ENCODE measurements around the gene PARD3B.

The PARD3B gene

GRCh38 chr2:204754898-204755297, 209.6 kb downstream of the PARD3B start:
- ChIA-PET POLR2A (no interaction called here), CTCF (interaction anchor here (0.7 kb wide), 1 partner anchor 98 kb away, joined by 3 read pairs; no protein-coding TSS in a partner anchor)
- TF ChIP-seq SUZ12 (IDR thresholded peaks at IDR 0.05), result no peak
- no peak for TF ChIP-seq LEF1 (IDR thresholded peaks at IDR 0.05; ENCODE audit: borderline replicate concordance)
- no peak for TF ChIP-seq FOXM1 (IDR thresholded peaks at IDR 0.05; ENCODE audit: borderline replicate concordance)
- TF ChIP-seq NFRKB (IDR thresholded peaks at IDR 0.05), result no peak
- no peak for TF ChIP-seq L3MBTL2 (conservative IDR thresholded peaks at IDR 0.05)
- no peak for TF ChIP-seq CTBP1 (IDR thresholded peaks at IDR 0.05; ENCODE audit: borderline replicate concordance)
- TF ChIP-seq ELF4 (IDR thresholded peaks at IDR 0.05), result no peak
- TF ChIP-seq FOXA1 (IDR thresholded peaks at IDR 0.05), result no peak
- no peak for TF ChIP-seq FOXK2 (IDR thresholded peaks at IDR 0.05)
- TF ChIP-seq HDGF (IDR thresholded peaks at IDR 0.05; ENCODE audit: borderline replicate concordance), result no peak
- no peak for TF ChIP-seq SP1 (IDR thresholded peaks at IDR 0.05)
- no peak for TF ChIP-seq BHLHE40 (IDR thresholded peaks at IDR 0.05; ENCODE audit: borderline replicate concordance)
- no peak for TF ChIP-seq ZNF384 (IDR thresholded peaks at IDR 0.05)
- TF ChIP-seq, protein P1, sequence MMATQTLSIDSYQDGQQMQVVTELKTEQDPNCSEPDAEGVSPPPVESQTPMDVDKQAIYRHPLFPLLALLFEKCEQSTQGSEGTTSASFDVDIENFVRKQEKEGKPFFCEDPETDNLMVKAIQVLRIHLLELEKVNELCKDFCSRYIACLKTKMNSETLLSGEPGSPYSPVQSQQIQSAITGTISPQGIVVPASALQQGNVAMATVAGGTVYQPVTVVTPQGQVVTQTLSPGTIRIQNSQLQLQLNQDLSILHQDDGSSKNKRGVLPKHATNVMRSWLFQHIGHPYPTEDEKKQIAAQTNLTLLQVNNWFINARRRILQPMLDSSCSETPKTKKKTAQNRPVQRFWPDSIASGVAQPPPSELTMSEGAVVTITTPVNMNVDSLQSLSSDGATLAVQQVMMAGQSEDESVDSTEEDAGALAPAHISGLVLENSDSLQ (IDR thresholded peaks at IDR 0.05), result no peak
- TF ChIP-seq ARNT (IDR thresholded peaks at IDR 0.05), result no peak
- TF ChIP-seq TARDBP (IDR thresholded peaks at IDR 0.05), result no peak
- no peak for DNase-seq (ENCODE audit: extremely low spot score)

- ChIA-PET CTCF (no interaction called here), POLR2A (no interaction called here)
- no peak for DNase-seq (ENCODE audit: extremely low spot score)
- TF ChIP-seq L3MBTL2 (conservative IDR thresholded peaks at IDR 0.05) (no peak), FOXM1 (IDR thresholded peaks at IDR 0.05; ENCODE audit: borderline replicate concordance) (no peak), LEF1 (IDR thresholded peaks at IDR 0.05; ENCODE audit: borderline replicate concordance) (no peak), SP1 (IDR thresholded peaks at IDR 0.05) (no peak)
- TF ChIP-seq, protein P1 (IDR thresholded peaks at IDR 0.05), result no peak
Measured at GRCh38 chr2:204763974-204764703, 218.9 kb downstream of the PARD3B start.

GRCh38 chr2:204770735-204771134, 225.5 kb downstream of the PARD3B start:
- POLR2A ChIA-PET, result no interaction called here

DNA sequence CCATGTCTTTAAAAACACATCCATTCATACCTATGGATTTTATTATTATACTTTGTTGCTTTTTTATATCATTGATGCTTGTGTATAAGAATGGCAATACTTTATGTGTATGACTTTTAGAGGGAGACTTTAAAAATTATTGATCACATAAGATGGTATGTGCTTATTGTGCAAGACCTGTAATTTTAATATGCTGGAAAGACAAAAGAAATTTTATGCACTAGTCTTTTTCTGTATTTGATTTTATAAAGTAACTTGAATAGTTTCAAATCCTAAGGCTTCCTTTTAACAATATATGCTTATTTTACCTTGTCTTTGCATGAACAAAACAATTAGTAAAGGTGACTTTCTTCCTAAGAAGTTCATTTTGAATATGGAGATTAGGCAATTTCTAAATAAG, 226.4 kb downstream of the PARD3B start:
- POLR2A ChIA-PET, result no interaction called here
- TF ChIP-seq, protein P1 (IDR thresholded peaks at IDR 0.05), result no peak
- no peak for TF ChIP-seq LEF1 (IDR thresholded peaks at IDR 0.05; ENCODE audit: borderline replicate concordance)
- TF ChIP-seq ARNT (IDR thresholded peaks at IDR 0.05), result no peak
- no peak for TF ChIP-seq NFRKB (IDR thresholded peaks at IDR 0.05)
- no peak for TF ChIP-seq ELF4 (IDR thresholded peaks at IDR 0.05)
- TF ChIP-seq ZNF384 (IDR thresholded peaks at IDR 0.05), result no peak
- TF ChIP-seq SP1 (IDR thresholded peaks at IDR 0.05), result no peak
- TF ChIP-seq HDGF (IDR thresholded peaks at IDR 0.05; ENCODE audit: borderline replicate concordance), result no peak
- no peak for TF ChIP-seq FOXM1 (IDR thresholded peaks at IDR 0.05; ENCODE audit: borderline replicate concordance)
- DNase-seq (ENCODE audit: extremely low spot score), result no peak
- CTCF ChIA-PET, result no interaction called here

More at GRCh38 chr2:204770735-204771134, 225.5 kb downstream of the PARD3B start:
- DNase-seq (ENCODE audit: extremely low spot score), result no peak
- CTCF ChIA-PET, result no interaction called here
- TF ChIP-seq FOXK2 (IDR thresholded peaks at IDR 0.05), result no peak

- CTCF ChIA-PET, result no interaction called here
- no peak for DNase-seq (ENCODE audit: extremely low spot score)
- TF ChIP-seq ARNT (IDR thresholded peaks at IDR 0.05), result no peak
- no peak for TF ChIP-seq ZNF384 (IDR thresholded peaks at IDR 0.05)
- TF ChIP-seq NFRKB (IDR thresholded peaks at IDR 0.05), result no peak
- no peak for TF ChIP-seq LEF1 (IDR thresholded peaks at IDR 0.05; ENCODE audit: borderline replicate concordance)
- no peak for TF ChIP-seq FOXA1 (IDR thresholded peaks at IDR 0.05)
- TF ChIP-seq L3MBTL2 (conservative IDR thresholded peaks at IDR 0.05), result no peak
- no peak for TF ChIP-seq SUZ12 (IDR thresholded peaks at IDR 0.05)
- TF ChIP-seq CTBP1 (IDR thresholded peaks at IDR 0.05; ENCODE audit: borderline replicate concordance), result no peak
- TF ChIP-seq BHLHE40 (IDR thresholded peaks at IDR 0.05; ENCODE audit: borderline replicate concordance), result no peak
- POLR2A ChIA-PET, result no interaction called here
Measured at GRCh38 chr2:204772546-204772945, 227.3 kb downstream of the PARD3B start.

DNA sequence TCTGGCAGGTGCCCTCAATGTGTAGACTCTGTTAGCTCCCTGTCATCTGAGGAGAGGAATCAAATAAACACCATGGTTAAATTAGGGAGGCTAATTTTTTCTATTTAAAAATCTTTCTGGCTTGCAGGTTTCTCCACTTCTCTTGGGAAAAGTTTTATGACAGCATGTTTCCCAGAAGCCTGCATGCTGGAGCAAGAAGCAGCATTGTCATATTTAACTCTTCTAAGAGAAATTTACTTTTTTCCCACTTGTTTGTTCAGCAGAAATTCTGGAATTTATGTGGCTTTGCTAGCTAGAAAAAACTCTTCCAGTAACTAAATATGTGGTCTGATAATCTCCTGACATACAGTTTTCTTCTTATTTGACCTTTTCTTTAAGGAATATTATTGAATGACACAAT, 230.5 kb downstream of the PARD3B start:
- POLR2A ChIA-PET, result interaction anchor here (1.2 kb wide), 1 partner anchor 9 kb away, joined by 3 read pairs; no protein-coding TSS in a partner anchor
- no peak for TF ChIP-seq ARNT (IDR thresholded peaks at IDR 0.05)
- TF ChIP-seq HDGF (IDR thresholded peaks at IDR 0.05; ENCODE audit: borderline replicate concordance), result no peak
- no peak for TF ChIP-seq ZNF384 (IDR thresholded peaks at IDR 0.05)
- no peak for TF ChIP-seq L3MBTL2 (conservative IDR thresholded peaks at IDR 0.05)
- no peak for TF ChIP-seq TARDBP (IDR thresholded peaks at IDR 0.05)
- no peak for TF ChIP-seq FOXK2 (IDR thresholded peaks at IDR 0.05)
- TF ChIP-seq ELF4 (IDR thresholded peaks at IDR 0.05), result no peak
- no peak for TF ChIP-seq NFRKB (IDR thresholded peaks at IDR 0.05)
- TF ChIP-seq LEF1 (IDR thresholded peaks at IDR 0.05; ENCODE audit: borderline replicate concordance), result no peak
- TF ChIP-seq CTBP1 (IDR thresholded peaks at IDR 0.05; ENCODE audit: borderline replicate concordance), result no peak
- no peak for TF ChIP-seq BHLHE40 (IDR thresholded peaks at IDR 0.05; ENCODE audit: borderline replicate concordance)
- CTCF ChIA-PET, result no interaction called here
- no peak for DNase-seq (ENCODE audit: extremely low spot score)
